H1 (cell line): ENCODE data around the gene CITED1. TPM values are rescaled to one million over a fixed set of nuclear protein-coding genes. Genes with fewer than 3 reads are reported as not detected.

Source experiments
- CTCF ChIA-PET: fragments of 300-600 bp; sonication (Branson Sonifier 250); formaldehyde crosslinking; loops from one replicate; lab custom pipeline; 2021; ENCODE audit not compliant: partially characterized antibody; lab: Charles Lee
- POLR2A ChIA-PET: fragments of 300-600 bp; sonication (Branson Sonifier 250); formaldehyde crosslinking; loops from one replicate; lab custom pipeline; 2021; ENCODE audit warnings: inconsistent platforms; ENCODE audit not compliant: partially characterized antibody; lab: Charles Lee
- DNase-seq, 2 experiments: peaks; one replicate each; pipeline versions ENCODE4 v3.0.0 to v3.0.0-alpha.2; 2010 to 2022; ENCODE audit warnings: low spot score in 2 of 2, low read depth in 1 of 2, mixed read lengths in 1 of 2
- FAIRE-seq: peaks from 2 replicates; lab custom pipeline; 2011; peaks lifted over from hg19 to GRCh38; lab: Jason Lieb, UNC
- H2AFZ ChIP-seq: 2 replicates; pipeline ENCODE4 v1.8.1; 2012; ENCODE audit warnings: low read length, inconsistent platforms
- H2AK5ac ChIP-seq: 2 replicates; pipeline ENCODE4 v1.6.1; 2013; ENCODE audit warnings: low read depth, low read length
- H2BK120ac ChIP-seq: replicated peaks from 2 replicates; pipeline ENCODE3; 2013; ENCODE audit warnings: low read depth, low read length, inconsistent platforms
- H2BK12ac ChIP-seq: 2 replicates; pipeline ENCODE4 v1.6.1; 2013; ENCODE audit warnings: low read depth, low read length
- H2BK15ac ChIP-seq: 2 replicates; pipeline ENCODE4 v1.6.1; 2013; ENCODE audit warnings: low read length
- H2BK20ac ChIP-seq: 2 replicates; pipeline ENCODE4 v1.6.1; 2013; ENCODE audit warnings: low read length
- H2BK5ac ChIP-seq: 2 replicates; pipeline ENCODE4 v1.6.1; 2013; ENCODE audit warnings: low read depth, low read length
- H3K14ac ChIP-seq: 2 replicates; pipeline ENCODE4 v1.6.1; 2013; ENCODE audit warnings: inconsistent platforms; ENCODE audit not compliant: insufficient read length
- H3K18ac ChIP-seq: 2 replicates; pipeline ENCODE4 v1.6.1; 2013; ENCODE audit warnings: low read length; ENCODE audit errors: extremely low read depth
- H3K23ac ChIP-seq: 2 replicates; pipeline ENCODE4 v1.6.1; 2013; ENCODE audit warnings: inconsistent platforms; ENCODE audit not compliant: insufficient read length
- H3K23me2 ChIP-seq: 2 replicates; pipeline ENCODE4 v1.6.1; 2013; ENCODE audit warnings: low read depth, low read length
- H3K27ac ChIP-seq: 2 replicates; pipeline ENCODE4 v1.6.1; 2011; ENCODE audit warnings: low read depth, low read length, inconsistent platforms
- H3K27me3 ChIP-seq, 4 experiments: replicated peaks in 1 of 4; 1 replicate in 1 of 4; 2 replicates in 3 of 4; pipeline versions ENCODE4 v1.6.1 to v1.8.1; 2011 to 2013; ENCODE audit warnings: low read length in 3 of 4, mild to moderate bottlenecking in 3 of 4, inconsistent platforms in 2 of 4, mixed read lengths in 2 of 4, moderate library complexity in 1 of 4; ENCODE audit not compliant: control insufficient read depth in 3 of 4, insufficient read depth in 3 of 4; ENCODE audit errors: extremely low read depth in 1 of 4
- H3K36me3 ChIP-seq, 4 experiments: 2 replicates each; pipeline versions ENCODE4 v1.6.1 to v1.8.1; 2011 to 2013; ENCODE audit warnings: mild to moderate bottlenecking in 4 of 4, low read length in 3 of 4, moderate library complexity in 2 of 4, control low read depth in 1 of 4, inconsistent platforms in 1 of 4; ENCODE audit not compliant: insufficient read depth in 4 of 4, control insufficient read depth in 2 of 4
- H3K4ac ChIP-seq: replicated peaks from 2 replicates; pipeline ENCODE3; 2013; ENCODE audit warnings: low read length, low read depth, mixed read lengths, inconsistent platforms; ENCODE audit not compliant: insufficient read length
- H3K4me1 ChIP-seq, 4 experiments: replicated peaks in 1 of 4; 1 replicate in 1 of 4; 2 replicates in 3 of 4; pipeline versions ENCODE4 v1.6.1 to v1.8.1; 2011 to 2013; ENCODE audit warnings: low read length in 3 of 4, inconsistent platforms in 2 of 4, mixed read lengths in 1 of 4; ENCODE audit not compliant: insufficient read depth in 4 of 4, control insufficient read depth in 3 of 4
- H3K4me2 ChIP-seq, 2 experiments: 2 replicates each; pipeline versions ENCODE4 v1.6.1 to v1.8.1; 2011 to 2013; ENCODE audit warnings: low read depth in 2 of 2, low read length in 2 of 2, control low read depth in 1 of 2, inconsistent platforms in 1 of 2, mild to moderate bottlenecking in 1 of 2; ENCODE audit not compliant: insufficient read depth in 1 of 2
- H3K4me3 ChIP-seq, 4 experiments: fragments of 200-600, 300-600 bp in 1 of 4; sonication (generic), shearing (Covaris generic), sonication (Bioruptor Twin) in 1 of 4; 2 replicates each; pipeline versions ENCODE4 v1.5.1 to v1.8.1; 2011 to 2016; ENCODE audit warnings: low read length in 4 of 4, low read depth in 3 of 4, control low read depth in 2 of 4, inconsistent platforms in 2 of 4, mild to moderate bottlenecking in 2 of 4, mixed read lengths in 1 of 4, moderate library complexity in 1 of 4; ENCODE audit not compliant: insufficient read depth in 2 of 4; ENCODE audit errors: extremely low read depth in 1 of 4
- H3K56ac ChIP-seq: replicated peaks from 2 replicates; pipeline ENCODE3; 2013; ENCODE audit warnings: low read depth, mild to moderate bottlenecking, mixed read lengths, low read length, inconsistent platforms; ENCODE audit not compliant: insufficient read length
- H3K79me1 ChIP-seq: 2 replicates; pipeline ENCODE4 v1.6.1; 2013; ENCODE audit warnings: low read depth, low read length, control low read depth
- H3K79me2 ChIP-seq, 2 experiments: 2 replicates each; pipeline versions ENCODE4 v1.6.1 to v1.8.1; 2012 to 2013; ENCODE audit warnings: low read length in 2 of 2, mild to moderate bottlenecking in 2 of 2, inconsistent platforms in 1 of 2; ENCODE audit not compliant: insufficient read depth in 2 of 2, control insufficient read depth in 1 of 2
- H3K9ac ChIP-seq, 4 experiments: replicated peaks in 1 of 4; 1 replicate in 1 of 4; 2 replicates in 3 of 4; pipeline versions ENCODE4 v1.6.1 to v1.8.1; 2011 to 2013; ENCODE audit warnings: low read depth in 3 of 4, low read length in 3 of 4, control low read depth in 2 of 4, mild to moderate bottlenecking in 2 of 4, moderate library complexity in 2 of 4, inconsistent platforms in 1 of 4; ENCODE audit errors: extremely low read depth in 1 of 4
- H3K9me3 ChIP-seq, 2 experiments: 2 replicates each; pipeline versions ENCODE4 v1.6.1 to v1.8.1; 2012 to 2013; ENCODE audit warnings: mild to moderate bottlenecking in 2 of 2, moderate library complexity in 2 of 2, control low read depth in 1 of 2, inconsistent platforms in 1 of 2, low read depth in 1 of 2, low read length in 1 of 2, mixed read lengths in 1 of 2; ENCODE audit not compliant: insufficient read depth in 2 of 2
- H4K20me1 ChIP-seq, 2 experiments: replicated peaks in 1 of 2; 2 replicates each; pipeline versions ENCODE3 to v1.8.1; 2011 to 2013; ENCODE audit warnings: inconsistent platforms in 2 of 2, low read length in 2 of 2, mild to moderate bottlenecking in 1 of 2; ENCODE audit not compliant: insufficient read depth in 2 of 2, control insufficient read depth in 1 of 2
- H4K5ac ChIP-seq: 2 replicates; pipeline ENCODE4 v1.6.1; 2013; ENCODE audit warnings: low read length, low read depth, mixed read lengths, inconsistent platforms; ENCODE audit not compliant: insufficient read length
- H4K8ac ChIP-seq: 2 replicates; pipeline ENCODE4 v1.8.0; 2013; ENCODE audit warnings: mild to moderate bottlenecking, moderate library complexity, low read length, inconsistent platforms; ENCODE audit not compliant: insufficient read depth; ENCODE audit errors: extremely low read depth
- H4K91ac ChIP-seq: replicated peaks from 2 replicates; pipeline ENCODE3; 2013; ENCODE audit warnings: low read length, mixed read lengths, inconsistent platforms; ENCODE audit not compliant: insufficient read length
- BCL11A ChIP-seq, 2 experiments: IDR thresholded peaks; one replicate each; pipeline ENCODE4 v1.6.1; 2011; ENCODE audit warnings: low read depth in 2 of 2, low read length in 2 of 2, mild to moderate bottlenecking in 2 of 2
- CHD1 ChIP-seq: IDR thresholded peaks from 2 replicates; pipeline ENCODE4 v1.6.1; 2012; ENCODE audit warnings: low read depth, low read length, improper control_type of control experiment
- GABPA ChIP-seq: IDR thresholded peaks from 2 replicates; pipeline ENCODE4 v1.6.1; 2011; ENCODE audit warnings: mild to moderate bottlenecking, low read length, moderate library complexity, borderline replicate concordance; ENCODE audit not compliant: insufficient read depth
- HDAC6 ChIP-seq: IDR thresholded peaks from one replicate; pipeline ENCODE4 v1.7.1; 2012; ENCODE audit warnings: low read depth, mild to moderate bottlenecking, inconsistent platforms, low read length, moderate library complexity
- KDM1A ChIP-seq: fragments of 200-600, 300-600 bp; sonication (generic); IDR thresholded peaks from 2 replicates; pipeline ENCODE4 v1.7.1; 2016; ENCODE audit warnings: mild to moderate bottlenecking, low read length, borderline replicate concordance
- KDM5A ChIP-seq: fragments of 200-600 bp; IDR thresholded peaks from 2 replicates; pipeline ENCODE4 v1.7.1; 2012; ENCODE audit warnings: mild to moderate bottlenecking, low read length, inconsistent platforms, mixed read lengths
- MAFK ChIP-seq: IDR thresholded peaks from 2 replicates; pipeline ENCODE4 v1.6.1; 2012; ENCODE audit warnings: low read depth, mild to moderate bottlenecking, improper control_type of control experiment, low read length
- NANOG ChIP-seq: IDR thresholded peaks from 2 replicates; pipeline ENCODE4 v1.6.1; 2011; ENCODE audit warnings: low read length, low read depth, mild to moderate bottlenecking, inconsistent platforms; ENCODE audit not compliant: insufficient read depth, poor library complexity, severe bottlenecking
- POLR2A ChIP-seq, 2 experiments: IDR thresholded peaks; 1 replicate in 1 of 2; 2 replicates in 1 of 2; pipeline ENCODE4 v1.6.1; 2011; ENCODE audit warnings: low read depth in 2 of 2, low read length in 2 of 2, mild to moderate bottlenecking in 2 of 2; ENCODE audit errors: control extremely low read depth in 1 of 2
- RBBP5 ChIP-seq: IDR thresholded peaks from 2 replicates; pipeline ENCODE4 v1.7.1; 2012; ENCODE audit warnings: low read depth, mild to moderate bottlenecking, inconsistent platforms, low read length, moderate library complexity, borderline replicate concordance
- RNF2 ChIP-seq: fragments of 200-900, 300-1000 bp; sonication (generic); IDR thresholded peaks from 2 replicates; pipeline ENCODE4 v1.7.1; 2016; ENCODE audit warnings: borderline replicate concordance, low read depth, mild to moderate bottlenecking, antibody characterized with exemption, low read length; ENCODE audit not compliant: poor library complexity, severe bottlenecking; ENCODE audit errors: missing control alignments
- WGBS, 2 experiments: shearing (Covaris generic) in 1 of 2; methylation state at CpG; one replicate each; pipeline versions ENCODE4 v1.1.6 to v1.1.7; 2013 to 2015; ENCODE audit warnings: low lambda C conversion rate in 2 of 2, mixed read lengths in 2 of 2, inconsistent platforms in 1 of 2, low coverage in 1 of 2, missing lambda C conversion rate in 1 of 2; ENCODE audit not compliant: insufficient replicate concordance in 2 of 2, insufficient coverage in 1 of 2, insufficient read length in 1 of 2; ENCODE audit errors: extremely low coverage in 1 of 2, missing lambda C conversion rate in 1 of 2; 5-methylcytosine and 5-hydroxymethylcytosine counted together
- polyA plus RNA-seq, 7 experiments: library from polyadenylated mRNA; depleted of rRNA in 3 of 7; stranded (reverse) in 5 of 7; unstranded in 2 of 7; fragments of >200 nt in 5 of 7; fragments of 200-250 nt in 2 of 7; gene quantifications; 1 replicate in 5 of 7; 2 replicates in 1 of 7; 4 replicates in 1 of 7; pipeline versions ENCODE4 v1.2.1 to v1.2.3, GENCODE V29; 2011 to 2013; ENCODE audit warnings: missing spikeins in 2 of 7, mixed read lengths in 2 of 7
- total RNA-seq: library from RNA; stranded (reverse); fragmentation: NEBNext Ultra II Directional; extraction: Animal tissue kit (Norgen Biotek cat#: 25700); gene quantifications from 2 replicates; pipeline ENCODE4 v1.2.1, GENCODE V29; 2021
- TF ChIP-seq, protein P1 (sequence below): IDR thresholded peaks from 2 replicates; pipeline ENCODE4 v1.6.1; 2012; ENCODE audit warnings: low read length, inconsistent platforms

Gene CITED1
- total and polyA plus RNA-seq, 2 of the 8 experiments (the other 6 are each of a cell fraction or from before 2014, with no cell fraction given), result 1.2 to 2.4 TPM

- Histone ChIP-seq H4K8ac (no peak overlapping the region), H2BK120ac (no peak overlapping the region), H3K4ac (no peak overlapping the region), H3K56ac (no peak overlapping the region)
- WGBS, 2 experiments, result 96% methylated on average over 5 of the region's 5 CpGs; no CpG with 5 or more reads in 1 of the 2 experiments
- TF ChIP-seq RBBP5, result no peak
- no peak for TF ChIP-seq BCL11A (IDR thresholded peaks at IDR 0.05; ENCODE audit: low read depth in 2 of 2, low read length in 2 of 2)
- no peak for TF ChIP-seq KDM1A
- no peak for TF ChIP-seq KDM5A
- TF ChIP-seq NANOG, result no peak
- no peak for TF ChIP-seq HDAC6
- TF ChIP-seq, protein P1, sequence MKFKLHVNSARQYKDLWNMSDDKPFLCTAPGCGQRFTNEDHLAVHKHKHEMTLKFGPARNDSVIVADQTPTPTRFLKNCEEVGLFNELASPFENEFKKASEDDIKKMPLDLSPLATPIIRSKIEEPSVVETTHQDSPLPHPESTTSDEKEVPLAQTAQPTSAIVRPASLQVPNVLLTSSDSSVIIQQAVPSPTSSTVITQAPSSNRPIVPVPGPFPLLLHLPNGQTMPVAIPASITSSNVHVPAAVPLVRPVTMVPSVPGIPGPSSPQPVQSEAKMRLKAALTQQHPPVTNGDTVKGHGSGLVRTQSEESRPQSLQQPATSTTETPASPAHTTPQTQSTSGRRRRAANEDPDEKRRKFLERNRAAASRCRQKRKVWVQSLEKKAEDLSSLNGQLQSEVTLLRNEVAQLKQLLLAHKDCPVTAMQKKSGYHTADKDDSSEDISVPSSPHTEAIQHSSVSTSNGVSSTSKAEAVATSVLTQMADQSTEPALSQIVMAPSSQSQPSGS, result no peak
- no peak for TF ChIP-seq MAFK
- no peak for TF ChIP-seq RNF2
- TF ChIP-seq CHD1, result no peak
- no peak for TF ChIP-seq GABPA
- no peak for TF ChIP-seq POLR2A (IDR thresholded peaks at IDR 0.05; ENCODE audit: control extremely low read depth in 1 of 2, low read depth in 2 of 2, low read length in 2 of 2)
- TF ChIP-seq, all 59 proteins: peak for 0
- Histone ChIP-seq H3K79me2 (no peaks in the 10 kb centered on the region), H4K5ac (no peak overlapping the region), H3K9ac (no peak overlapping the region), H3K18ac (no peak overlapping the region), H3K4me3 (no peak overlapping the region), H3K79me1 (no peaks in the 10 kb centered on the region), H3K36me3 (no peaks in the 10 kb centered on the region), H2BK15ac (no peak overlapping the region), H3K4me1 (no peaks in the 10 kb centered on the region), H3K23me2 (no peaks in the 10 kb centered on the region), H2AFZ (no peak overlapping the region), H3K4me2 (no peak overlapping the region), H3K14ac (no peak overlapping the region), H3K27me3 (no peaks in the 10 kb centered on the region), H2AK5ac (no peak overlapping the region), H4K20me1 (no peaks in the 10 kb centered on the region), H4K91ac (no peak overlapping the region), H2BK12ac (no peak overlapping the region), H2BK5ac (no peak overlapping the region), H3K27ac (no peak overlapping the region), H3K9me3 (no peaks in the 10 kb centered on the region), H2BK20ac (no peak overlapping the region), H3K23ac (no peak overlapping the region)
- POLR2A ChIA-PET, result interaction anchor here (1.0 kb wide), 1 partner anchor 19 kb away, joined by 3 read pairs; the partner anchor contains the start of gene RPS4X
- DNase-seq (no peak), FAIRE-seq (no peak)
- CTCF ChIA-PET, result interaction anchor here (1.3 kb wide), 1 partner anchor 244 kb away, joined by 7 read pairs; no protein-coding TSS in a partner anchor
Observed at GRCh38 chrX:72295745-72296144, 10.0 kb downstream of the CITED1 start.
